MCF 10A (cell line): ENCODE measurements around the gene GIT2. TPM values are rescaled to one million over a fixed set of nuclear protein-coding genes. Genes with fewer than 3 reads are reported as not detected.

Experiments
- BruUV-seq: library from RNA; stranded (reverse); fragments of 400-500 nt; replicated peaks from 2 replicates; lab custom pipeline; 2021; lab: Mats Ljungman, UMichigan
- CTCF ChIA-PET: fragments of 300-600 bp; sonication (Branson Sonifier 250); formaldehyde crosslinking; extraction: SDS; loops from one replicate; lab custom pipeline; 2021; ENCODE audit warnings: antibody characterized with exemption, inconsistent platforms; lab: Yijun Ruan, JAX
- POLR2A ChIA-PET: fragments of 300-600, 350-650 bp; sonication (Branson Sonifier 250); formaldehyde crosslinking; extraction: SDS; loops from one replicate; lab custom pipeline; 2020; ENCODE audit warnings: antibody characterized with exemption, inconsistent platforms; lab: Yijun Ruan, JAX
- DNase-seq: peaks from one replicate; pipeline ENCODE4 v3.0.0-alpha.2; 2018; ENCODE audit not compliant: unreplicated experiment
- H3K27ac Mint-ChIP-seq: one replicate; pipeline ENCODE4 v1.8.0; 2022; ENCODE audit warnings: mild to moderate bottlenecking, low read depth, mixed read lengths; ENCODE audit not compliant: unreplicated experiment
- H3K27me3 Mint-ChIP-seq: one replicate; pipeline ENCODE4 v1.8.0; 2022; ENCODE audit warnings: mixed read lengths; ENCODE audit not compliant: insufficient read depth, unreplicated experiment
- H3K36me3 Mint-ChIP-seq: one replicate; pipeline ENCODE4 v1.8.0; 2022; ENCODE audit warnings: mild to moderate bottlenecking, moderate library complexity, mixed read lengths; ENCODE audit not compliant: insufficient read depth, unreplicated experiment
- H3K4me1 Mint-ChIP-seq: one replicate; pipeline ENCODE4 v1.8.0; 2022; ENCODE audit warnings: mixed read lengths; ENCODE audit not compliant: insufficient read depth, unreplicated experiment
- H3K4me3 Mint-ChIP-seq: one replicate; pipeline ENCODE4 v1.8.0; 2022; ENCODE audit warnings: mild to moderate bottlenecking, moderate library complexity, mixed read lengths; ENCODE audit not compliant: unreplicated experiment
- H3K9me3 Mint-ChIP-seq: one replicate; pipeline ENCODE4 v1.8.0; 2022; ENCODE audit warnings: mixed read lengths; ENCODE audit not compliant: unreplicated experiment
- CTCF ChIP-seq: fragments of 200-600 bp; IDR thresholded peaks from one replicate; pipeline ENCODE4 v1.8.0; 2022; ENCODE audit warnings: antibody characterized with exemption, mild to moderate bottlenecking; ENCODE audit not compliant: unreplicated experiment
- intact Hi-C: fragments of 100-400 bp; cut with micrococcal nuclease; formaldehyde crosslinking; loops from 2 replicates; pipeline ENCODE4 v1.14.1; 2022
- total RNA-seq: library from RNA; stranded (reverse); gene quantifications from 2 replicates; pipeline ENCODE4 v1.2.3, GENCODE V29; 2022

The GIT2 gene
- total RNA-seq, 1 experiment from 2014 or later = 30.0 TPM

GRCh38 chr12:110029290-110029815 is 33.2 kb upstream of the GIT2 start:
- Mint-ChIP-seq H3K36me3 (peaks cover 84% of the 10 kb centered on the region), H3K27me3 (no peaks in the 10 kb centered on the region), H3K27ac (no peak overlapping the region), H3K4me1 (no peaks in the 10 kb centered on the region), H3K4me3 (no peak overlapping the region), H3K9me3 (no peaks in the 10 kb centered on the region)
- TF ChIP-seq CTCF = no peak
- BruUV-seq = no TSS peak
- ChIA-PET POLR2A (interaction anchor here (1.1 to 1.6 kb wide), 2 partner anchors 18 to 30 kb away, joined by 3 to 4 read pairs; partner anchors contain the start of gene ANKRD13A), CTCF (no interaction called here)
- no peak for DNase-seq
- intact Hi-C loops = no loop called here

GRCh38 chr12:110028323-110028722 is 32.2 kb upstream of the GIT2 start:
- Mint-ChIP-seq H3K9me3 (no peaks in the 10 kb centered on the region), H3K4me1 (peaks cover 8% of the 10 kb centered on the region), H3K27me3 (no peaks in the 10 kb centered on the region), H3K4me3 (no peak overlapping the region), H3K27ac (no peak overlapping the region), H3K36me3 (peaks cover 76% of the 10 kb centered on the region)
- BruUV-seq = no TSS peak
- ChIA-PET CTCF (interaction anchor here (0.6 to 1.2 kb wide), 2 partner anchors 19 to 567 kb away, joined by 3 to 4 read pairs; no protein-coding TSS in a partner anchor), POLR2A (interaction anchor here (0.7 to 1.6 kb wide), 5 partner anchors 10 to 29 kb away, joined by 3 to 4 read pairs (median 3); partner anchors contain the start of gene ANKRD13A)
- intact Hi-C loops = no loop called here
- no peak for DNase-seq
- no peak for TF ChIP-seq CTCF

GRCh38 chr12:110024051-110024450 is 27.9 kb upstream of the GIT2 start:
- ChIA-PET CTCF (interaction anchor here (0.6 to 3.3 kb wide), 9 partner anchors 11 to 451 kb away, joined by 3 to 9 read pairs (median 6); no protein-coding TSS in a partner anchor), POLR2A (interaction anchor here (1.0 to 1.6 kb wide), 6 partner anchors 12 to 24 kb away, joined by 3 to 6 read pairs (median 4); no protein-coding TSS in a partner anchor)
- peaks cover 73% of the 10 kb centered on the region for H3K36me3 Mint-ChIP-seq
- no TSS peak for BruUV-seq
- H3K27me3 Mint-ChIP-seq = no peaks in the 10 kb centered on the region
- no peak overlapping the region for H3K4me3 Mint-ChIP-seq
- peaks cover 14% of the 10 kb centered on the region for H3K4me1 Mint-ChIP-seq
- no peak for DNase-seq
- intact Hi-C loops = loop anchor here (2.0 kb wide), 1 partner anchor 23 kb away; no protein-coding TSS in a partner anchor
- H3K27ac Mint-ChIP-seq = no peak overlapping the region
- no peak for TF ChIP-seq CTCF
- H3K9me3 Mint-ChIP-seq = no peaks in the 10 kb centered on the region

GRCh38 chr12:110023059-110023980 is 27.2 kb upstream of the GIT2 start:
- Mint-ChIP-seq H3K9me3 (no peaks in the 10 kb centered on the region), H3K4me3 (no peak overlapping the region), H3K36me3 (peaks cover 76% of the 10 kb centered on the region), H3K27ac (peak overlapping the region; percentile 16), H3K27me3 (no peaks in the 10 kb centered on the region), H3K4me1 (peaks cover 14% of the 10 kb centered on the region)
- no peak for TF ChIP-seq CTCF
- BruUV-seq = no TSS peak
- ChIA-PET CTCF (interaction anchor here (0.6 to 3.3 kb wide), 10 partner anchors 13 to 579 kb away, joined by 3 to 9 read pairs (median 6); no protein-coding TSS in a partner anchor), POLR2A (interaction anchor here (0.9 to 1.6 kb wide), 6 partner anchors 13 to 25 kb away, joined by 3 to 5 read pairs (median 4); partner anchors contain the start of gene ANKRD13A)
- DNase-seq = no peak
- intact Hi-C loops = no loop called here
